Tongue (tissue), 2 donors: ENCODE data around the gene PCDHB10. TPM values are rescaled to one million over a fixed set of nuclear protein-coding genes. Genes with fewer than 3 reads are reported as not detected.
"Not testable (repeated sequence)": the region's sequence is repeated elsewhere in the genome, so short reads cannot be mapped to it uniquely, and the experiment has no call there.

Experiments
- DNase-seq: peaks from one replicate; pipeline ENCODE4 v3.0.0-alpha.2; 2015
- total RNA-seq: library from RNA; depleted of rRNA; stranded (reverse); fragments of >200 nt; gene quantifications from one replicate; pipeline ENCODE4 v1.2.3, GENCODE V29; 2014

PCDHB10 gene
- 6.1 TPM for total RNA-seq

- DNase-seq, result peak; percentile 25
Observed at GRCh38 chr5:141192110-141192725, at the start of gene PCDHB10. Gene PCDHB10 (plus strand): TSS chr5:141192353. CDS start chr5:141192553, 200 bp downstream.

- DNase-seq, result peak; percentile 40
Observed at GRCh38 chr5:141149812-141150211, 42.3 kb upstream of the PCDHB10 start, which contains the start of gene PCDHB6. Gene PCDHB6 (plus strand): TSS chr5:141150057. CDS start chr5:141150258, 201 bp downstream.

- no peak for DNase-seq
Observed at GRCh38 chr5:141150224-141150992, 41.7 kb upstream of the PCDHB10 start.

- no peak for DNase-seq
Observed at GRCh38 chr5:141150993-141151325, 41.2 kb upstream of the PCDHB10 start.

- DNase-seq, result not testable (repeated sequence)
Observed at GRCh38 chr5:141151632-141152031, 40.5 kb upstream of the PCDHB10 start.

- DNase-seq, result not testable (repeated sequence)
Observed at GRCh38 chr5:141152096-141152495, 40.1 kb upstream of the PCDHB10 start.

- no peak for DNase-seq
Observed at GRCh38 chr5:141155540-141156374, 36.4 kb upstream of the PCDHB10 start.

GRCh38 chr5:141157356-141157755 is 34.8 kb upstream of the PCDHB10 start:
- DNase-seq, result not testable (repeated sequence)

GRCh38 chr5:141157901-141158300 is 34.3 kb upstream of the PCDHB10 start:
- not testable (repeated sequence) for DNase-seq

GRCh38 chr5:141172381-141173204 is 19.6 kb upstream of the PCDHB10 start, which contains the start of gene PCDHB7:
Gene PCDHB7 (plus strand): TSS chr5:141172644. CDS start chr5:141172836, 192 bp downstream.
- peak; percentile 54 for DNase-seq

GRCh38 chr5:141174291-141175104 is 17.7 kb upstream of the PCDHB10 start:
- not testable (repeated sequence) for DNase-seq

- DNase-seq, result no peak
Observed at GRCh38 chr5:141175933-141176332, 16.2 kb upstream of the PCDHB10 start.

GRCh38 chr5:141177577-141178191 is 14.5 kb upstream of the PCDHB10 start, which contains the start of gene PCDHB8:
Gene PCDHB8 (plus strand): TSS chr5:141177790. CDS start chr5:141178035, 245 bp downstream.
- not testable (repeated sequence) for DNase-seq

GRCh38 chr5:141179371-141179770 is 12.8 kb upstream of the PCDHB10 start:
- DNase-seq, result not testable (repeated sequence)

- DNase-seq, result not testable (repeated sequence)
Observed at GRCh38 chr5:141179876-141180275, 12.3 kb upstream of the PCDHB10 start.

GRCh38 chr5:141180313-141180712 is 11.8 kb upstream of the PCDHB10 start:
- DNase-seq, result no peak

GRCh38 chr5:141182248-141182647 is 9.9 kb upstream of the PCDHB10 start, which contains the start of gene PCDHB16:
Gene PCDHB16 (plus strand): TSS chr5:141182387. CDS start chr5:141182560, 173 bp downstream.
- peak; percentile 65 for DNase-seq

GRCh38 chr5:141184117-141184855 is 7.9 kb upstream of the PCDHB10 start:
- not testable (repeated sequence) for DNase-seq

- DNase-seq, result peak; percentile 20
Observed at GRCh38 chr5:141186897-141187512, 5.1 kb upstream of the PCDHB10 start, which contains the start of gene PCDHB9. Gene PCDHB9 (plus strand): TSS chr5:141187161. CDS start chr5:141187319, 158 bp downstream.
